Measurements from ENCODE around the gene DPRX. TPM values are rescaled to one million over a fixed set of nuclear protein-coding genes. Genes with fewer than 3 reads are reported as not detected.

The DPRX gene
- total RNA-seq, 1 experiment from 2014 or later = not detected

GRCh38 chr19:53639471-53639870 lies 7.7 kb downstream of the DPRX start:
- no peak overlapping the region for H3K27ac ChIP-seq (ENCODE audit: low read length)
- TF ChIP-seq SIN3A (IDR thresholded peaks at IDR 0.05; ENCODE audit: borderline replicate concordance, insufficient read depth, low read depth, low read length) (no peak), POLR2AphosphoS5 (IDR thresholded peaks at IDR 0.05; ENCODE audit: low read depth, low read length) (no peak)
- BruUV-seq (replicated peaks) = no TSS peak
- DNase-seq (ENCODE audit: low read depth, low spot score) (no peak), ATAC-seq (no peak)
- no peaks in the 10 kb centered on the region for H3K36me3 ChIP-seq (ENCODE audit: control insufficient read depth, insufficient read depth, low read length)
- in situ Hi-C loops (cut with HindIII; ENCODE audit: low pct_unique_long_range_greater_than_20kb, low sequenced_read_pairs) = no loop called here
- ChIA-PET POLR2A (interaction anchor here (0.7 kb wide), 1 partner anchor 85 kb away, joined by 5 read pairs; no protein-coding TSS in a partner anchor), CTCF (no interaction called here)
- H3K9me3 ChIP-seq (ENCODE audit: control insufficient read depth, insufficient read depth, low read depth, low read length) = no peaks in the 10 kb centered on the region
- no peaks in the 10 kb centered on the region for H3K4me1 ChIP-seq (ENCODE audit: control insufficient read depth, insufficient read depth, low read length)
- no peak overlapping the region for H3K4me3 ChIP-seq (ENCODE audit: low read depth in 2 of 2, low read length in 2 of 2)
- intact Hi-C loops (cut with micrococcal nuclease; ENCODE audit: unreplicated experiment) = no loop called here
- no peaks in the 10 kb centered on the region for H3K27me3 ChIP-seq (ENCODE audit: control insufficient read depth, insufficient read depth, low read length)

GRCh38 chr19:53642381-53643099 lies 10.7 kb downstream of the DPRX start:
- CTCF ChIA-PET = no interaction called here
- intact Hi-C loops (cut with micrococcal nuclease; ENCODE audit: unreplicated experiment) (no loop called here), in situ Hi-C loops (cut with HindIII; ENCODE audit: low pct_unique_long_range_greater_than_20kb, low sequenced_read_pairs) (no loop called here)
- no TSS peak for BruUV-seq (replicated peaks)
- no peak for DNase-seq (ENCODE audit: low read depth, low spot score)
- Histone ChIP-seq H3K27ac (ENCODE audit: low read length) (no peak overlapping the region), H3K9me3 (ENCODE audit: control insufficient read depth, insufficient read depth, low read depth, low read length) (no peaks in the 10 kb centered on the region), H3K4me3 (ENCODE audit: low read depth in 2 of 2, low read length in 2 of 2) (no peak overlapping the region), H3K4me1 (ENCODE audit: control insufficient read depth, insufficient read depth, low read length) (no peaks in the 10 kb centered on the region), H3K36me3 (ENCODE audit: control insufficient read depth, insufficient read depth, low read length) (no peaks in the 10 kb centered on the region), H3K27me3 (ENCODE audit: control insufficient read depth, insufficient read depth, low read length) (no peaks in the 10 kb centered on the region)
- no peak for ATAC-seq
- TF ChIP-seq REST (IDR thresholded peaks at IDR 0.05; ENCODE audit: insufficient read depth in 1 of 2, low read depth in 2 of 2, low read length in 1 of 2) = no peak
- POLR2A ChIA-PET = no interaction called here

GRCh38 chr19:53644061-53644816 lies 12.4 kb downstream of the DPRX start:
- in situ Hi-C loops (cut with HindIII; ENCODE audit: low pct_unique_long_range_greater_than_20kb, low sequenced_read_pairs) = no loop called here
- ATAC-seq = no peak

More at GRCh38 chr19:53644061-53644816, 12.4 kb downstream of the DPRX start:
- no peak overlapping the region for H3K4me3 ChIP-seq (ENCODE audit: low read depth in 2 of 2, low read length in 2 of 2)
- ChIA-PET CTCF (no interaction called here), POLR2A (no interaction called here)
- no peaks in the 10 kb centered on the region for H3K4me1 ChIP-seq (ENCODE audit: control insufficient read depth, insufficient read depth, low read length)
- TF ChIP-seq CTCF (IDR thresholded peaks at IDR 0.05) (no peak), POLR2AphosphoS5 (IDR thresholded peaks at IDR 0.05; ENCODE audit: low read depth, low read length) (no peak), REST (IDR thresholded peaks at IDR 0.05; ENCODE audit: insufficient read depth in 1 of 2, low read depth in 2 of 2, low read length in 1 of 2) (no peak), SIN3A (IDR thresholded peaks at IDR 0.05; ENCODE audit: borderline replicate concordance, insufficient read depth, low read depth, low read length) (no peak), TCF7L2 (IDR thresholded peaks at IDR 0.05; ENCODE audit: low read depth, low read length) (no peak)
- H3K27me3 ChIP-seq (ENCODE audit: control insufficient read depth, insufficient read depth, low read length) = no peaks in the 10 kb centered on the region
- intact Hi-C loops (cut with micrococcal nuclease; ENCODE audit: unreplicated experiment) = no loop called here
- no peak overlapping the region for H3K27ac ChIP-seq (ENCODE audit: low read length)
- BruUV-seq (replicated peaks) = no TSS peak
- no peaks in the 10 kb centered on the region for H3K36me3 ChIP-seq (ENCODE audit: control insufficient read depth, insufficient read depth, low read length)
- DNase-seq (ENCODE audit: low read depth, low spot score) = no peak
- H3K9me3 ChIP-seq (ENCODE audit: control insufficient read depth, insufficient read depth, low read depth, low read length) = no peaks in the 10 kb centered on the region

All from Panc1 (cell line).